SK-N-SH treated with all-trans-retinoic acid at 6 μM for 48 hours (cell line): Measurements from ENCODE around the gene SEMA5B.

ENCODE experiments used
- ATAC-seq: fragments of 200-7000 bp; cut with Tn5 transposase; 3 replicates; pipeline ENCODE4 v1.9.1; 2020; ENCODE audit warnings: mild to moderate bottlenecking, moderate library complexity
- ARNTL ChIP-seq: fragments of 450-650 bp; formaldehyde crosslinking; IDR thresholded peaks from 2 replicates; pipeline ENCODE4 v1.5.0; 2020; ENCODE audit warnings: low read depth, mild to moderate bottlenecking, moderate library complexity, borderline replicate concordance
- BACH2 ChIP-seq: fragments of 250-450 bp; sonication (Bioruptor Pico); IDR thresholded peaks from 2 replicates; pipeline ENCODE4 v1.9.0; 2021; ENCODE audit warnings: mild to moderate bottlenecking, borderline replicate concordance
- CREB5 ChIP-seq: fragments of 250-450 bp; sonication (Bioruptor Pico); IDR thresholded peaks from 2 replicates; pipeline ENCODE4 v1.5.1; 2020; ENCODE audit warnings: low read depth, mild to moderate bottlenecking, moderate library complexity
- CSDC2 ChIP-seq: fragments of 250-450 bp; sonication (Bioruptor Pico); IDR thresholded peaks from 2 replicates; pipeline ENCODE4 v1.5.0; 2020; ENCODE audit warnings: mild to moderate bottlenecking, moderate library complexity
- ESRRG ChIP-seq: fragments of 250-450 bp; sonication (Bioruptor Pico); IDR thresholded peaks from 2 replicates; pipeline ENCODE4 v1.6.1; 2021; ENCODE audit warnings: mild to moderate bottlenecking
- GLIS3 ChIP-seq: fragments of 250-450 bp; sonication (Bioruptor Pico); IDR thresholded peaks from 2 replicates; pipeline ENCODE4 v1.5.0; 2020; ENCODE audit warnings: mild to moderate bottlenecking, moderate library complexity
- OSR1 ChIP-seq: fragments of 250-450 bp; sonication (Bioruptor Pico); IDR thresholded peaks from 2 replicates; pipeline ENCODE4 v1.8.0; 2022; ENCODE audit warnings: moderate library complexity, mild to moderate bottlenecking, inconsistent platforms
- PATZ1 ChIP-seq: fragments of 250-450 bp; sonication (Bioruptor Pico); IDR thresholded peaks from 2 replicates; pipeline ENCODE4 v1.8.0; 2020; ENCODE audit warnings: mild to moderate bottlenecking, moderate library complexity, borderline replicate concordance
- PPARA ChIP-seq: fragments of 250-450 bp; sonication (Bioruptor Pico); IDR thresholded peaks from 2 replicates; pipeline ENCODE4 v1.5.0; 2020; ENCODE audit warnings: mild to moderate bottlenecking, borderline replicate concordance
- RARB ChIP-seq: fragments of 250-450 bp; sonication (Bioruptor Pico); IDR thresholded peaks from 2 replicates; pipeline ENCODE4 v1.8.0; 2021; ENCODE audit warnings: mild to moderate bottlenecking, moderate library complexity
- SNAI2 ChIP-seq: fragments of 250-450 bp; sonication (Bioruptor Pico); IDR thresholded peaks from 2 replicates; pipeline ENCODE4 v1.5.0; 2020; ENCODE audit warnings: mild to moderate bottlenecking, moderate library complexity
- TCF4 ChIP-seq: fragments of 250-450 bp; sonication (Bioruptor Pico); IDR thresholded peaks from 2 replicates; pipeline ENCODE4 v1.8.0; 2021; ENCODE audit warnings: mild to moderate bottlenecking, moderate library complexity, borderline replicate concordance
- TOX ChIP-seq: fragments of 250-450 bp; sonication (Bioruptor Pico); IDR thresholded peaks from 2 replicates; pipeline ENCODE4 v1.8.0; 2021; ENCODE audit warnings: mild to moderate bottlenecking, moderate library complexity, borderline replicate concordance
- ZC3H10 ChIP-seq: fragments of 250-450 bp; sonication (Bioruptor Pico); IDR thresholded peaks from 2 replicates; pipeline ENCODE4 v1.5.1; 2021; ENCODE audit warnings: mild to moderate bottlenecking, moderate library complexity
- ZFP3 ChIP-seq: fragments of 250-450 bp; sonication (Bioruptor Pico); IDR thresholded peaks from 2 replicates; pipeline ENCODE4 v1.5.0; 2020; ENCODE audit warnings: mild to moderate bottlenecking, moderate library complexity
- ZFP30 ChIP-seq: fragments of 450-650 bp; formaldehyde crosslinking; IDR thresholded peaks from 2 replicates; pipeline ENCODE4 v1.5.0; 2022; ENCODE audit warnings: mild to moderate bottlenecking, moderate library complexity
- ZNF565 ChIP-seq: fragments of 450-650 bp; formaldehyde crosslinking; conservative IDR thresholded peaks from 2 replicates; pipeline ENCODE4 v1.5.0; 2020; ENCODE audit warnings: low read depth, mild to moderate bottlenecking, moderate library complexity
- ZNF70 ChIP-seq: fragments of 450-650 bp; formaldehyde crosslinking; IDR thresholded peaks from 2 replicates; pipeline ENCODE4 v1.5.0; 2020; ENCODE audit warnings: mild to moderate bottlenecking, moderate library complexity
- ZNF8 ChIP-seq: fragments of 450-650 bp; formaldehyde crosslinking; IDR thresholded peaks from 2 replicates; pipeline ENCODE4 v1.5.0; 2020; ENCODE audit warnings: mild to moderate bottlenecking, moderate library complexity
- TF ChIP-seq, protein P1 (sequence below): fragments of 250-450 bp; sonication (Bioruptor Pico); IDR thresholded peaks from 2 replicates; pipeline ENCODE4 v1.5.1; 2021; ENCODE audit warnings: mild to moderate bottlenecking, moderate library complexity
- TF ChIP-seq, protein P2 (sequence below): fragments of 250-450 bp; sonication (Bioruptor Pico); IDR thresholded peaks from 2 replicates; pipeline ENCODE4 v1.8.0; 2021; ENCODE audit warnings: low read depth, mild to moderate bottlenecking, moderate library complexity, borderline replicate concordance
- TF ChIP-seq, protein P3 (sequence below): fragments of 250-450 bp; sonication (Bioruptor Pico); IDR thresholded peaks from 2 replicates; pipeline ENCODE4 v1.5.0; 2020; ENCODE audit warnings: mild to moderate bottlenecking, moderate library complexity

SEMA5B gene

GRCh38 chr3:122967765-122968164 lies 59.8 kb downstream of the SEMA5B start:
- no peak for ATAC-seq
- TF ChIP-seq CREB5 (CRISPR knock-in tag) = no peak
- no peak for TF ChIP-seq PATZ1 (CRISPR knock-in tag)
- no peak for TF ChIP-seq TOX (CRISPR knock-in tag)
- TF ChIP-seq, protein P1, sequence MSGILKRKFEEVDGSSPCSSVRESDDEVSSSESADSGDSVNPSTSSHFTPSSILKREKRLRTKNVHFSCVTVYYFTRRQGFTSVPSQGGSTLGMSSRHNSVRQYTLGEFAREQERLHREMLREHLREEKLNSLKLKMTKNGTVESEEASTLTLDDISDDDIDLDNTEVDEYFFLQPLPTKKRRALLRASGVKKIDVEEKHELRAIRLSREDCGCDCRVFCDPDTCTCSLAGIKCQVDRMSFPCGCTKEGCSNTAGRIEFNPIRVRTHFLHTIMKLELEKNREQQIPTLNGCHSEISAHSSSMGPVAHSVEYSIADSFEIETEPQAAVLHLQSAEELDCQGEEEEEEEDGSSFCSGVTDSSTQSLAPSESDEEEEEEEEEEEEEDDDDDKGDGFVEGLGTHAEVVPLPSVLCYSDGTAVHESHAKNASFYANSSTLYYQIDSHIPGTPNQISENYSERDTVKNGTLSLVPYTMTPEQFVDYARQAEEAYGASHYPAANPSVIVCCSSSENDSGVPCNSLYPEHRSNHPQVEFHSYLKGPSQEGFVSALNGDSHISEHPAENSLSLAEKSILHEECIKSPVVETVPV (CRISPR knock-in tag) = no peak
- no peak for TF ChIP-seq ESRRG (CRISPR knock-in tag)
- TF ChIP-seq, protein P2, sequence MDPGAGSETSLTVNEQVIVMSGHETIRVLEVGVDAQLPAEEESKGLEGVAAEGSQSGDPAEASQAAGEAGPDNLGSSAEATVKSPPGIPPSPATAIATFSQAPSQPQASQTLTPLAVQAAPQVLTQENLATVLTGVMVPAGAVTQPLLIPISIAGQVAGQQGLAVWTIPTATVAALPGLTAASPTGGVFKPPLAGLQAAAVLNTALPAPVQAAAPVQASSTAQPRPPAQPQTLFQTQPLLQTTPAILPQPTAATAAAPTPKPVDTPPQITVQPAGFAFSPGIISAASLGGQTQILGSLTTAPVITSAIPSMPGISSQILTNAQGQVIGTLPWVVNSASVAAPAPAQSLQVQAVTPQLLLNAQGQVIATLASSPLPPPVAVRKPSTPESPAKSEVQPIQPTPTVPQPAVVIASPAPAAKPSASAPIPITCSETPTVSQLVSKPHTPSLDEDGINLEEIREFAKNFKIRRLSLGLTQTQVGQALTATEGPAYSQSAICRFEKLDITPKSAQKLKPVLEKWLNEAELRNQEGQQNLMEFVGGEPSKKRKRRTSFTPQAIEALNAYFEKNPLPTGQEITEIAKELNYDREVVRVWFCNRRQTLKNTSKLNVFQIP (CRISPR knock-in tag) = no peak
- no peak for TF ChIP-seq BACH2 (CRISPR knock-in tag)
- TF ChIP-seq PPARA (CRISPR knock-in tag) = no peak
- TF ChIP-seq SNAI2 (CRISPR knock-in tag) = no peak
- TF ChIP-seq GLIS3 (CRISPR knock-in tag) = no peak
- TF ChIP-seq ZFP3 = no peak
- TF ChIP-seq CSDC2 = no peak
- no peak for TF ChIP-seq OSR1 (CRISPR knock-in tag)
- TF ChIP-seq ZNF565 = no peak
- no peak for TF ChIP-seq ZNF8
- no peak for TF ChIP-seq ZFP30 (CRISPR knock-in tag)
- TF ChIP-seq, protein P3, sequence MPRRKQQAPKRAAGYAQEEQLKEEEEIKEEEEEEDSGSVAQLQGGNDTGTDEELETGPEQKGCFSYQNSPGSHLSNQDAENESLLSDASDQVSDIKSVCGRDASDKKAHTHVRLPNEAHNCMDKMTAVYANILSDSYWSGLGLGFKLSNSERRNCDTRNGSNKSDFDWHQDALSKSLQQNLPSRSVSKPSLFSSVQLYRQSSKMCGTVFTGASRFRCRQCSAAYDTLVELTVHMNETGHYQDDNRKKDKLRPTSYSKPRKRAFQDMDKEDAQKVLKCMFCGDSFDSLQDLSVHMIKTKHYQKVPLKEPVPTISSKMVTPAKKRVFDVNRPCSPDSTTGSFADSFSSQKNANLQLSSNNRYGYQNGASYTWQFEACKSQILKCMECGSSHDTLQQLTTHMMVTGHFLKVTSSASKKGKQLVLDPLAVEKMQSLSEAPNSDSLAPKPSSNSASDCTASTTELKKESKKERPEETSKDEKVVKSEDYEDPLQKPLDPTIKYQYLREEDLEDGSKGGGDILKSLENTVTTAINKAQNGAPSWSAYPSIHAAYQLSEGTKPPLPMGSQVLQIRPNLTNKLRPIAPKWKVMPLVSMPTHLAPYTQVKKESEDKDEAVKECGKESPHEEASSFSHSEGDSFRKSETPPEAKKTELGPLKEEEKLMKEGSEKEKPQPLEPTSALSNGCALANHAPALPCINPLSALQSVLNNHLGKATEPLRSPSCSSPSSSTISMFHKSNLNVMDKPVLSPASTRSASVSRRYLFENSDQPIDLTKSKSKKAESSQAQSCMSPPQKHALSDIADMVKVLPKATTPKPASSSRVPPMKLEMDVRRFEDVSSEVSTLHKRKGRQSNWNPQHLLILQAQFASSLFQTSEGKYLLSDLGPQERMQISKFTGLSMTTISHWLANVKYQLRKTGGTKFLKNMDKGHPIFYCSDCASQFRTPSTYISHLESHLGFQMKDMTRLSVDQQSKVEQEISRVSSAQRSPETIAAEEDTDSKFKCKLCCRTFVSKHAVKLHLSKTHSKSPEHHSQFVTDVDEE (CRISPR knock-in tag) = no peak
- TF ChIP-seq ARNTL (CRISPR knock-in tag) = no peak

DNA sequence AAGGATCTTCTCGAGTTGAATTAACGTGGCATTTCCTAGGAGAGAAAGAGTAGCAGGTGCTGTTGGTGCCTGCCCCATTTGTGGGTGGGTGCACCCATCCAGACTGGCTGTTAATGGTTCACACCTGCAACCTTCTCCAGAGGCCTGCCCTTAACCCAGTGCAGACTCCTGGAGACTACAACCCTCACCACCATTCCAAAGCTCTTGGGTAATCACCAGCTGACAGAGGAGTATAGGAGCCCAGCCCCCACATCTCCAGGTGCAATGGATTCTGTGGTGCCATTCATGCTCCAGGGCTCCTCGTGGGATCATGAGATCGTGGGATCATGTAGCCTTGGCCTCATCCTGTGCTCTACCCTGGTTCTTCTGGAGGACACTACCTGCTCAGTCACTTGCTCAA lies 60.2 kb downstream of the SEMA5B start:
- ATAC-seq = no peak
- TF ChIP-seq BACH2 (CRISPR knock-in tag) (no peak), TOX (CRISPR knock-in tag) (no peak), TCF4 (CRISPR knock-in tag) (no peak), PATZ1 (CRISPR knock-in tag) (no peak), ZNF8 (no peak), SNAI2 (CRISPR knock-in tag) (no peak), ZFP3 (no peak), ZFP30 (CRISPR knock-in tag) (no peak), ZNF70 (no peak), RARB (no peak), CSDC2 (no peak), ZC3H10 (CRISPR knock-in tag) (no peak)
- TF ChIP-seq, protein P3 (CRISPR knock-in tag) = no peak
- TF ChIP-seq, protein P2 (CRISPR knock-in tag) = no peak
- TF ChIP-seq, protein P1 (CRISPR knock-in tag) = no peak
